Measurements from ENCODE around the gene CCDC88B.

Gene CCDC88B, protein sequence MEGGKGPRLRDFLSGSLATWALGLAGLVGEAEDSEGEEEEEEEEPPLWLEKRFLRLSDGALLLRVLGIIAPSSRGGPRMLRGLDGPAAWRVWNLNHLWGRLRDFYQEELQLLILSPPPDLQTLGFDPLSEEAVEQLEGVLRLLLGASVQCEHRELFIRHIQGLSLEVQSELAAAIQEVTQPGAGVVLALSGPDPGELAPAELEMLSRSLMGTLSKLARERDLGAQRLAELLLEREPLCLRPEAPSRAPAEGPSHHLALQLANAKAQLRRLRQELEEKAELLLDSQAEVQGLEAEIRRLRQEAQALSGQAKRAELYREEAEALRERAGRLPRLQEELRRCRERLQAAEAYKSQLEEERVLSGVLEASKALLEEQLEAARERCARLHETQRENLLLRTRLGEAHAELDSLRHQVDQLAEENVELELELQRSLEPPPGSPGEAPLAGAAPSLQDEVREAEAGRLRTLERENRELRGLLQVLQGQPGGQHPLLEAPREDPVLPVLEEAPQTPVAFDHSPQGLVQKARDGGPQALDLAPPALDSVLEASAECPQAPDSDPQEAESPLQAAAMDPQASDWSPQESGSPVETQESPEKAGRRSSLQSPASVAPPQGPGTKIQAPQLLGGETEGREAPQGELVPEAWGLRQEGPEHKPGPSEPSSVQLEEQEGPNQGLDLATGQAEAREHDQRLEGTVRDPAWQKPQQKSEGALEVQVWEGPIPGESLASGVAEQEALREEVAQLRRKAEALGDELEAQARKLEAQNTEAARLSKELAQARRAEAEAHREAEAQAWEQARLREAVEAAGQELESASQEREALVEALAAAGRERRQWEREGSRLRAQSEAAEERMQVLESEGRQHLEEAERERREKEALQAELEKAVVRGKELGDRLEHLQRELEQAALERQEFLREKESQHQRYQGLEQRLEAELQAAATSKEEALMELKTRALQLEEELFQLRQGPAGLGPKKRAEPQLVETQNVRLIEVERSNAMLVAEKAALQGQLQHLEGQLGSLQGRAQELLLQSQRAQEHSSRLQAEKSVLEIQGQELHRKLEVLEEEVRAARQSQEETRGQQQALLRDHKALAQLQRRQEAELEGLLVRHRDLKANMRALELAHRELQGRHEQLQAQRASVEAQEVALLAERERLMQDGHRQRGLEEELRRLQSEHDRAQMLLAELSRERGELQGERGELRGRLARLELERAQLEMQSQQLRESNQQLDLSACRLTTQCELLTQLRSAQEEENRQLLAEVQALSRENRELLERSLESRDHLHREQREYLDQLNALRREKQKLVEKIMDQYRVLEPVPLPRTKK (N-terminal part only)

GRCh38 chr11:64339754-64340408, at the start of gene CCDC88B:
CCDC88B (plus strand) TSS chr11:64340204; CDS start chr11:64340267, 63 bp downstream.
- no peak for DNase-seq

DNA sequence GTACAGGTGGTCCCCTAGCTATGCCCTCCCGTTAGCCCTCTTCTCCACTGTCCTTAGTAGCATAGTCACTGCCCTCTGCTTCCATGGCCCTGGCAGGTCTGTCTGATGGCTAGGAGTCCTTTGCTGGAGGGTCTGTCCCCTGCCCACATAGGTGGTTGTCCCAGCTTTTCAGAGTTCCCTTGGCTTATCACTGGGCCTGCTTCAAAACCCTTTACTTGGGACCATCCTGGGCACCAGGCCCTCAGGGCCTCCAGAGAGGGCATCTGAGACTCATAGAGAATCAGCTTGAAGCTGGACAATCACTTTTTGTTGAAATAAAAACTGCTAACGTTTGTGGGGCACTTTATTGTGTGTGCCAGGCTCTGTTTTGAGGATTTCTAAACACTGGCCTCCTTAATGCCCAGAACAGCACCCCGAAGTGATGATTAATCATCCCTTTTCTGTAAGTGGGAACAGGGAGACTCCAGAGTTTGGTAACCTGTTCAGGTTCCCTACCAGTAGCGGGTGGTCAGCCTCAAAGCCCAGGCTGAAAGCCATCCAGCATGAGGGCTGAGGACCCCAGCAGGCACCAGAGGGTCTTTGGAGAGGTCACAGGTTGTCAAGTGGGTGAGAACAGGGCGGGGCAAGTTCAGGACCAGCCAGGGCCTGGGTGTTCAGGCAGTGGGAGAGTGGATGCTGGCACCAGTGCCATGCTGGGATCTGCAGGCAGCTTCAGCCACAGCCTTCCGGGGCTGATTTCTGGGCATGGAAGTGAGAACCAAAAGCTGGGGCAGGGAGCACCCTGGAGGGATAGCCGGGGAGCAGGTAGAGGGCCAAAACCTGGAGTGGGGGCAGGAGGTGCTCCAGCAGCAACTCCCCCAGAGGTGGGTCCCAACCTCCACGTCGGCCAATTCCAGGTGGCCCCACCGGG, 49.4 kb upstream of the CCDC88B start:
- no peak for DNase-seq

DNA sequence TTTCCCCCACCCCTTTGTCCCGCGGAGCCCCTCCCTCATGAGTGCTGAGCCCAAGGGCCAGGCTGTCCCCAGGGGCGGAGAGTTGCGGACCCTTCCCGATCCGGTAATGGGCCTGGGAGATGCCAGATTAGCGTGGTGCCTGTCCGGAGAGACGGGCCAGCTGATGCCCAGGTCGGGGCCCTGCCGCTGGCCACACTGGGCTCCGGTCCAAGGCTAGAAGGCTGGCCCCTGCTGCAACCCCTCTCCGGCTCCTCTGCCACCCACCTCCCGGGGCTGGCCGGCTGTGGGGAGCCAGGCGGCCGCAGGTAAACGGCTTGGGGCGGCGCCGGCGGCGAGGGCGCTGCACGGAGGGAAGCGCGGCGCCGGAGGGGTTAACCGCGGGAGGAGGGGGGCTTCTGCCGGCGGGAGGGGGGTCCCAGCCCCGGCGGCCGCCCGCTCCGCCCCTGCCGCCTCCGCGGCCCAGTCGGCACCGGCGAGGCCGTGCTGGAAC, 48.7 kb upstream of the CCDC88B start, which contains the start of gene KCNK4:
TSS of gene KCNK4 (plus strand) at position 41 of the 490 bp plus-strand sequence. CDS start 1,717 bp downstream, outside the sequence.
- no peak for DNase-seq

- DNase-seq: no peak
These were observed 48.1 kb upstream of the CCDC88B start for GRCh38 chr11:64291752-64292459.

DNA sequence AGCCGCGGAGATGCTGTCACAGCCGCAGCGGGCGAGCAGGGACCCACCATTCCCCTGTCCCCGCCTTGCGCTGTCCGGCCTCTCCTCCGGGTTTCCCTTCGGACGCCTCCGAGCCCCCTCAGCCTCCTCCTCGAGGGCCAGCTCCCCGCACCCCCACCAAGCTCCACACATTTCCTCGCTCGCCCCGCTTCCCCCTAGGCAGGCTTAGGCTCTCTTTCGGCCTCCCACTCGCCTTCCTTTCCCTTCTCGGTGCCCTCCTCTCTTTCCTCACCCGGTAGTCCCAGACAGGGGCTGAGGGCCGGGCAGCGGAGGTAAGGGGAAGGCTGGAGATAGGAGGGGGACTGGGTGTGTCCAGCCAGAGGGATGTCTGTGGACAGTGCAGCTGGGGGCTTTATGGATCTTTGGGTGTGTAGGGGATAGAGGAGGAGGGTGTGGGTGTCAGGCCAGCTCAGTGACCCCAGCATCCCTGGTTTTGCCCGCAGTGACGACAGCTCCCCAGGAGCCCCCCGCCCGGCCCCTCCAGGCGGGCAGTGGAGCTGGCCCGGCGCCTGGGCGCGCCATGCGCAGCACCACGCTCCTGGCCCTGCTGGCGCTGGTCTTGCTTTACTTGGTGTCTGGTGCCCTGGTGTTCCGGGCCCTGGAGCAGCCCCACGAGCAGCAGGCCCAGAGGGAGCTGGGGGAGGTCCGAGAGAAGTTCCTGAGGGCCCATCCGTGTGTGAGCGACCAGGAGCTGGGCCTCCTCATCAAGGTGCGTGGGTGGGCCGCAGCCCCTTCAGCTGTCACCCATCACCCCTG, 47.3 kb upstream of the CCDC88B start:
- DNase-seq: no peak

DNA sequence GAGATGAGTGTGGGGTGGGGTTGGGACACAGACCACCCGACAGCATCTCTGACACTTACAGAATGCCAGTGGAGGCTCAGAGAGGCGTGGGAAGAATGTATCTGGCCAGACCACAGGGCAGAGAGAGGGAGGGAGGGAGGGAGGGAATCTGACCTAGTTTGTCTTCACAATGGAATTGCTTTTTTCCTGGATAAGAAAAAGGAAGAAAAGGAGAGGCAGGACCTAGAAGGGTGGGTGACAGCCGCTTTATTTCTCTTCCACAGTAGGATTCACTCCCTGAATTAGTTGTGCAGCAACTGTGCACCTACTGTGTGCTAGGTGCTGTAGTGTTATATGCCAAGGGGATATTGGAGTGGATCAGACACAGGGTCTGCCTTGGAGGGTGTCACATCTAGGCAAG, 45.2 kb upstream of the CCDC88B start:
- DNase-seq: no peak

DNA sequence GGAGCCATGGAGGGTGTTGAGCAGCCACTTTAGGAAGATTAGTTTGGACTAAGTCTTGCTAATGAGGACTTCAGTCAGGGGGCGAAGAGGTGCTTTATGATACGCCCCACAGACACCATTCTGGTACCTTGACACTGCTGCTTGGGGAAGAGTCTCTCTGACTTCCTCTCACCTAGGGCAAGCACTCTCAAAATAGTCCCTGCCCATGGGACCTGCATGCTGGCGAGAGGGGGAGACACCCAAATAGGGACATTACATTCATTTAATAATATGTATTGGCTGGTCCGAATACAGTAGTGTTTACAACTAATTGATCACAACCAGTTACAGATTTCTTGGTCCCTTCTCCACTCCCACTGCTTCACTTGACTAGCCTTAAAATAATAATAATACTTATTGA, 44.2 kb upstream of the CCDC88B start:
- DNase-seq: no peak

DNA sequence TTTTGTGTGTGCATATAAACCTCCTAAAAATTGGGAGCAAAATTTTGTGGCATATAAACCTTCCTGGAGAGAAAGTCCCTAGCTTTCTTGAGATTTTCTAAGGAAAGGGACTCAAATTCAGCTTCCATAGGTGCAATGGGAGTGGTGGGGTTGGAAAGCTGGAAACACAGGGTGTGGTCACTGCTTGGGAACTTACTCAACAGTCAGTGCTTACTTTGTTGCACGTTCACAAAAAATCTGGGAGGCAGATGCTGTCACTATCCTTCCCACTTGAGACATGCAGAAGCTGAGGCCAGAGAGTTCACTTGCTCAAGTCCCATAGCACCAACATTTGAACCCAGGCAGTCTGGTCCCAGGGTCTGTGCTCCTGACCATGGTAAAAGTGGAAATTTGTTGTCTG, 43.8 kb upstream of the CCDC88B start:
- DNase-seq: no peak

GRCh38 chr11:64296830-64297698, 42.9 kb upstream of the CCDC88B start:
- DNase-seq: no peak

GRCh38 chr11:64297699-64298358, 42.2 kb upstream of the CCDC88B start:
- no peak for DNase-seq

DNA sequence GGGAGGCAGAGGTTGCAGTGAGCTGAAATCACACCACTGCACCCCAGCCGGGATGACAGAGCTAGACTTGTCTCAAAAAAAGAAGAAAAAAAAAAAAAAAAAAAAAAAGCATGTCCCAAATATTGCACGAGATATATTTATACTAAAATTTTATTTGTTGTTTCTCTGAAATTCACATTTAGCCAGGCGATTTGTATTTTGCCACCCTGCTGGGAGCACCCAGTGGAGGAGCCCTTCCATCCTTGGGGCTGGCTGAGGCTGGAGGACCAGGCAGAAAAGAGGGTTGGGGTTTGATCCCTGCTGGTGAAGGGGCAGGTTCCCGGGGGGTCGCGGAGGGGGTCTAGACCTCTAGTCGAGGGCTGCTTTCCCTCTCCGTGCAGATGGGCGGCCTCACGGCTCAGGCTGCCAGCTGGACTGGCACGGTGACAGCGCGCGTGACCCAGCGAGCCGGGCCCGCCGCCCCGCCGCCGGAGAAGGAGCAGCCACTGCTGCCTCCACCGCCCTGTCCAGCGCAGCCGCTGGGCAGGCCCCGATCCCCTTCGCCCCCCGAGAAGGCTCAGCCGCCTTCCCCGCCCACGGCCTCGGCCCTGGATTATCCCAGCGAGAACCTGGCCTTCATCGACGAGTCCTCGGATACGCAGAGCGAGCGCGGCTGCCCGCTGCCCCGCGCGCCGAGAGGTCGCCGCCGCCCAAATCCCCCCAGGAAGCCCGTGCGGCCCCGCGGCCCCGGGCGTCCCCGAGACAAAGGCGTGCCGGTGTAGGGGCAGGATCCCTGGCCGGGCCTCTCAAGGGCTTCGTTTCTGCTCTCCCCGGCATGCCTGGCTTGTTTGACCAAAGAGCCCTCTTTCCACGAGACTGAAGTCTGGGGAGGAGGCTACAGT, 40.8 kb upstream of the CCDC88B start:
- no peak for DNase-seq

GRCh38 chr11:64299847-64300648, 40.0 kb upstream of the CCDC88B start, which contains the start of gene CATSPERZ:
CATSPERZ (plus strand) TSS chr11:64300358; CDS start chr11:64300411, 53 bp downstream.
- no peak for DNase-seq

- DNase-seq: no peak
These were observed 36.6 kb upstream of the CCDC88B start for GRCh38 chr11:64303109-64304031.

DNA sequence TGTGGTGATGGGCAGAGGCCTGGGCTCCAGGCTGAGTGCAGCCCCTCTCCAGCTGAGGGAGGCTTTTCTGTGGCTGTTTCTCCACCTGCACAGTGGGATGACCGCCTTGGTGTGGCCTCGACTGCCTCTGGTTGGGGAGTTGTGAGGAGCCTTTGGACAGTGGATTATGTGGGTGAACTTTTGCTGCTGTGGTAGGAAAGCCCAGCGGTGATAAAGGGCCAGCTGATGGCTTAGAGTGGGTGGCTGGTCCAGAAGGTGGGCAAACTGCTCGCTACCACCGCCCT, 36.0 kb upstream of the CCDC88B start:
- no peak for DNase-seq

All from NCI-H2171 (cell line).